GM21723 (cell line): ENCODE measurements around the gene CLCNKA.
"Not testable (repeated sequence)": the region's sequence is repeated elsewhere in the genome, so short reads cannot be mapped to it uniquely, and the experiment has no call there.

ENCODE experiments used
- ATAC-seq: cut with Tn5 transposase; IDR thresholded peaks from one replicate; pipeline ENCODE4 v1.9.1; 2021; ENCODE audit warnings: mild to moderate bottlenecking, moderate library complexity; ENCODE audit not compliant: unreplicated experiment

The CLCNKA gene

GRCh38 chr1:16039871-16040270, 18.0 kb downstream of the CLCNKA start:
- ATAC-seq, result not testable (repeated sequence)

- no peak for ATAC-seq
Measured at GRCh38 chr1:16041200-16041599, 19.4 kb downstream of the CLCNKA start.

- no peak for ATAC-seq
Measured at GRCh38 chr1:16042096-16042495, 20.3 kb downstream of the CLCNKA start.

- ATAC-seq, result not testable (repeated sequence)
Measured at GRCh38 chr1:16042654-16043053, 20.8 kb downstream of the CLCNKA start.

GRCh38 chr1:16043521-16043920, 21.7 kb downstream of the CLCNKA start, which contains the start of gene CLCNKB:
Gene CLCNKB, plus strand, starts transcription at chr1:16043782. Its CDS starts 711 bp downstream, at chr1:16044493.
- no peak for ATAC-seq

- ATAC-seq, result no peak
Measured at GRCh38 chr1:16043950-16044349, 22.1 kb downstream of the CLCNKA start.

- ATAC-seq, result no peak
Measured at GRCh38 chr1:16046842-16047241, 25.0 kb downstream of the CLCNKA start.

GRCh38 chr1:16047791-16048475, 26.1 kb downstream of the CLCNKA start:
- no peak for ATAC-seq

GRCh38 chr1:16048573-16049189, 26.8 kb downstream of the CLCNKA start:
- no peak for ATAC-seq

GRCh38 chr1:16050328-16050727, 28.5 kb downstream of the CLCNKA start:
- no peak for ATAC-seq

GRCh38 chr1:16051039-16051438, 29.2 kb downstream of the CLCNKA start:
- ATAC-seq, result no peak

- not testable (repeated sequence) for ATAC-seq
Measured at GRCh38 chr1:16051949-16052348, 30.1 kb downstream of the CLCNKA start.

GRCh38 chr1:16053781-16054502, 32.1 kb downstream of the CLCNKA start:
- ATAC-seq, result no peak

- no peak for ATAC-seq
Measured at GRCh38 chr1:16054598-16055540, 33.0 kb downstream of the CLCNKA start.

GRCh38 chr1:16055613-16056520, 34.0 kb downstream of the CLCNKA start:
- ATAC-seq, result peak; percentile 62

GRCh38 chr1:16056521-16056912, 34.7 kb downstream of the CLCNKA start:
- not testable (repeated sequence) for ATAC-seq

- not testable (repeated sequence) for ATAC-seq
Measured at GRCh38 chr1:16057314-16057915, 35.6 kb downstream of the CLCNKA start.

- not testable (repeated sequence) for ATAC-seq
Measured at GRCh38 chr1:16058394-16059120, 36.7 kb downstream of the CLCNKA start.

GRCh38 chr1:16061266-16061665, 39.4 kb downstream of the CLCNKA start:
- ATAC-seq, result no peak
